GM18858 (cell line): Measurements from ENCODE around the gene KRT14.
"Not testable (repeated sequence)": the region's sequence is repeated elsewhere in the genome, so short reads cannot be mapped to it uniquely, and the experiment has no call there.

Source experiments
- ATAC-seq: cut with Tn5 transposase; IDR thresholded peaks from one replicate; pipeline ENCODE4 v1.9.1; 2021; ENCODE audit not compliant: unreplicated experiment

The KRT14 gene

DNA sequence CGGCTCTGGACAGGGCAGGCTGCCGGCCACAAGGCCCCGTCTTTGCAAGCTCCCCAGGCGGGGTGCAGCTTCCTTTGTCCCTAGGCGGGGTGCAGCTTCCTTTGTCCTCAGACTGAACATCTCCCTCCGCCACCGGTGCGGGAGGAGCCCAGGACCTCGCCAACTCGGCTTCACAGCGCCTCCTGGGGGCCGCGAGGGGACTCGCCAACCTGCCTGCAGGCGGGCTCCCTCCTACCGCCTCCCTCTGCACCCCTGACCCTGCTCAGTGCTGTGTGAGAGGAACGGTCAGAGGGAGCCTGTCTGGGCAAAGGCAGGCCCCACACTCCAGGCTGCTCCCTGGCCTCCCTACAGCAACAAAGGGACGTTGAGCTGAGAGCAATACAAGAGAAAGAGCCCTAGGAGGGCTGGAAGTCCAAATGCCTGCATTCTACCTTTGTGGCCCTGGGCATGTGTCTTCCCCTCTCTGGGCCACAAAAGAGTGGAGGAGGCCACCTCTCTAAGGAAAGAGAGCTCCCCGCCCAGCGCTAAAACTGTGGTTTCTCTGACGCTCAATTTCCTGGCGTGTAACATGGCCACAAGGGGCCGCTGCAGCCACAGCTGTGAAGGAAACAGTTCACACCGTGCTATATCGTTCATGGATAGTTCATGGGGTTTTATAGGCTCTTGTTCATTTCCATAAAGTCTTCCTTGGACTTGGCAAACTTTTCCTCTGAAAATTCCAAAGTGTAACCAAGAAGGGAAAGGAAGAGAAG lies 37.7 kb downstream of the KRT14 start:
- ATAC-seq, result no peak

DNA sequence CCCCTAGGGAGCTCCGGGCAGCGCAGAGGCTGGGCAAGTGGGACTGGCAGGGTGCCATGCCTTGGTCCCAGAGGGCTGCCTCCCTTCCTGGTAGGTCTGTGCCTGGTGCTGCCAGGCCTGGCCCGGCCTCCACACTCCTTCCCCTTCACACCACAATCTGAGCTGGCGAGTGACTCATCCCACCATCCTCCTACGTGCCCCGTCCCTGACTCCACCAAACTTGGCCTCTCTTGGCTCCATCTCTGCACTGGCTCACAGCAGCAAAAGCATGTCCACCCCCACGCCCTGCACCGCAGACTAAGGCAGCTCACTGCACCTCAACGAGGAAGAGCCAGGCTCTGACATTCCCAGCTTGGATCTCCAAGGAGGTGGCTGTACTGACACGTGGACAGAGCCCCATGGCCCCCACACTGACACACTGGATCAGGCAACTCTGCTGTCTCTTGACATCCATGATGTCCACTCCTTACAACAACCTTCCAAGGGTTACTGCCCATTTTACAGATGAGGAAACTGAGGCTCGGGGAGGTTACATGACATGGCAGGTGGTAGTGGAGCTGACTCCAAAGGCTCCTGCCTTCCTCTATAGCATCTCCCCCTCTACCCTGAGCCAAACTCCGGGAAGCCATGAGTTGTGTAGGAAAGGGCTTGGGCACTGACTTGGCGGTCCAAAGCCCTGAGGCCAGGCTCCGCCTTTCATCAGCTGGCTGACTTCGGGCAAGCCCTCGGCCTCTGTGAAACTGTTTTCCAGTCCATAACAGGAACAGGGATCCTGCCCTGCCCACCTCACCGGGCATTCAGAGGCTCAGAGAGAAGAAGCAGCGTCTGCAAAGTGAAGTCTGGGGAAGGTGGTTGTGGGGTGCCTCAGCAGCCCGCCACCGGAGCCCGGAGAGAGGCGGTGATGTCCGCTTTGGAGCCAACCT lies 38.5 kb downstream of the KRT14 start:
- no peak for ATAC-seq

DNA sequence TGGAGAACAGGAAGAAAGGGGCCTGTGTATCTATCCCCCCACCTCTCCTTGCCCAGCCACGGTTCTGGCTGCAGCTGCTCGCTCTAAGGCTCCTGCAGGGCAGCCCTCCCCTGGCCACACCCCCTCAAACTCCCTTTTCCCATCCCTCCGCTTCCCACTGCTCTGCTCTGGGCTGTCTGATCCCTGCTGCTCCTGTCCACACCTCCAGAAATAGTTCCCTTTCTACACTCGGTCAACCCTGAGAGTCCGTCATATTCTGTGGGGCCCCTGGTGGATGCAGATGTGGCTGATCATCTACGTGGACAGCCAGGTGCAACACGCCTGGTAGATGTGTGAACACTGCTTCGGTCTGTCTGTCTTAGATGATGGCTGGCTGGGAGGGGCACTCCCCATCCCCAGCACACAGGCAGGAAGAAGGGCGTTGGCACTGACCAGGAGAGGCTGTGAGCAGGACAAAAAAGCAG lies 39.3 kb downstream of the KRT14 start:
- no peak for ATAC-seq

DNA sequence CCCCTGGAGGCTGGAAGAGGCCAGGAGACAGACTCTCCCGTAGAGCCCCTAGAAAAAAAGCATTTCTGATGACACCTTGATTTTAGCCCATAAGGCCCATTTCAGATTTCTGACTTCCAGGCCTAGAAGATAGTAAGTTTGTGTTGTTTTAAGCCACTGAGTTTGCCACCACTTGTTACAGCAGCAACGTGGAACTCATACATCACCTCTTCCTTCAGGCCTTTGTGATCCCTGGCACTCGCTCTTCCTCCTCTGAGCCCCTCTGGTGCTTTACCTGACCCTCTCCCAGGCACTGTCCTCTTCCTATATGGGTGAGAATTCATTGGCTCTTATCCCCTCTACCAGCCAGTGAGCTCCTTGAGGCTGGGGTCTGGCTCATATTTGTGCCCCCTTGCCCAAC lies 39.9 kb downstream of the KRT14 start:
- ATAC-seq, result no peak

DNA sequence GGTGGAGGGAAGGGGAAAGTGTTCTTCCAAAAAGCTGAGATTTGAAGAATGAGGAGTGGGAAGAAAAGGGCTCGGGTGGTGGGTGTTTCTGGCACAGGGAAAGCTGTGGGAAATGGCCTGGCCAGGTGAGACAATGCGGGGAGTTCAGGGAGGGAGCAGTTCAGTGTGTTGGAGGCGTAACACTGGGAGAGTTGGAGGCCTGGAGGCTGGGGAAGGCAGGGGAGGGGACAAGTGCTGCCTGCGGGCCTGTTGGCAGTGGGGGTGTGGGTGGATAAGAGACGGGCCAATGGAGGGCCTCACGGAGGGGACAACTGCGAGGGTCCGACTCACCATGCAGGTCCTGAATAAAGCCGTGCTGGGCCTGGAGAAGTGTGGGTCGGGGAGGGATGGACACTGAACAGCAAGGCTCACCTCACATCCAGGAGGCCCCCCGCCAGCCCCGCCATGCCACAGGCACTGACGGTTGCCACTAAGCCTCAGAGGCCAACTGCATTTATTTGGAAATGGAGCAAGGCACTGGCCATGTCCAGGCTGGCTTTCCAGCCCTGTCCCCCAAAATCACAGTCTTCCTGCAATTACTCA lies 40.8 kb downstream of the KRT14 start:
- ATAC-seq, result no peak

DNA sequence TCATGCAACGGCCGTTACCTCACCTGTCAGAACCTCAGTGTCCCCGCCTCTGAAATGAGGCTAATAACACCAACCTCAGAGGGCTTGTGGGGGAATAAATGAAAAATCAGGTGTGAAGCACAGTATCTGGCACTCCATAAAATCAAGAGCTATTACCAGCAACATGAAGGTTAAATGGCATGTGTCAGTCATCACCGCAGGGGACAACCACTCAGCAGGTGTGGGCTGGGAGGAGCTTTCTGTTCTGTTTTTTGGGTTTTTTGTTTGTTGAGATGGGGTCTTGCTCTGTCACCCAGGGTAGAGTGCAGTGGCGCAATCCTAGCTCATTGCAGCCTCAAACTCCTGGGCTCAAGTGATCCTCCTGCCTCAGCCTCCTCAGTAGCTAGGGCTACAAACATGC lies 41.8 kb downstream of the KRT14 start:
- ATAC-seq, result no peak

DNA sequence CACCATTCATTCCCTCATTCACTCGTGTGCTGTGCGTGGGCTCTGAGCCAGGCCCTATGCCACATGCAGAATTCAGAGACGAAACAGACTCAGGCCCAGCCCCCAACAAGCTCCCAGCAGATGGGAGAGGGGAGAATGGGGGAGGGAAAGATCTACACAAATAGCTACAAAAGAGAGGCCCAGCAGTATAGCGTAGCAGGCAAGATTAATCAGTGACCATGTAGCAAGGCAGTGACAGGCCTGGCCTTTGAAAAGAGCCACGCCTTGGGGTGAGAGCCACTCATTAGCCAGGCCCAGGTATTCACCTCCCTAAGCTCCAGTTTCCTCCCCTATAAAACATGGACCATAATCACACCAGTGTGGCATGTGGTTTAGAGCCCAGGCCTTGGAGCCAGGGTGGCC lies 42.2 kb downstream of the KRT14 start:
- no peak for ATAC-seq

DNA sequence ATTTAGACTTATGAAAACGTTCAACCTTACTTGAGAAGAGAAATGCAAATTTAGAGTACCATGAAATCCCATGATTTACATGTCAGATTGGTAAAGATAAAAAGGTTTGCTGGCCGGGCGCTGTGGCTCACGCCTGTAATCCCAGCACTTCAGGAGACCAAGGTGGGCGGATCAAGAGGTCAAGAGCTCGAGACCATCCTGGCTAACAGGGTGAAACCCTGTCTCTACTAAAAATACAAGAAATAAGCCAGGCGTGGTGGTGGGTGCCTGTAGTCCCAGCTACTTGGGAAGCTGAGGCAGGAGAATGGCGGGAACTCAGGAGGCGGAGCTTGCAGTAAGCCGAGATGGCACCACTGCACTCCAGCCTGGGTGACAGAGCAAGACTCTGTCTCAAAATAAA lies 43.9 kb downstream of the KRT14 start:
- not testable (repeated sequence) for ATAC-seq

DNA sequence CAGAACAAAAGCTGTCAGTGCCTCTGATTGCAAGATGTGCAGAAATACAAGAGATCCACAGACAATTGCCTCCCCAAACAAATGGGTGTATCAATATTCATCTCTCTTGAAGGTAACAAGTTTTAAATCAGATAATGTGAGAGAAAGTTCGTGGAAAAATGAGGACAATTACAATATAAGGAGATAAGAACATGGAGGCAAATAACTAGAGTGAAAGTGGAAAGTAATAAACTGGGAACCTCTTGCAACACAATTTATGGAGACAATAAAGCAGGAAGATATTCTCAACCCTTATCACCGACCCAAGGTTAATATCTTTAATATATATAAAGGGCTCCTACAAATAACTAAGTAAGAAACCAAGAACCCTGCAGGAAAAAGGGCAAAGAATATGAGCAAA lies 44.3 kb downstream of the KRT14 start:
- ATAC-seq, result no peak

DNA sequence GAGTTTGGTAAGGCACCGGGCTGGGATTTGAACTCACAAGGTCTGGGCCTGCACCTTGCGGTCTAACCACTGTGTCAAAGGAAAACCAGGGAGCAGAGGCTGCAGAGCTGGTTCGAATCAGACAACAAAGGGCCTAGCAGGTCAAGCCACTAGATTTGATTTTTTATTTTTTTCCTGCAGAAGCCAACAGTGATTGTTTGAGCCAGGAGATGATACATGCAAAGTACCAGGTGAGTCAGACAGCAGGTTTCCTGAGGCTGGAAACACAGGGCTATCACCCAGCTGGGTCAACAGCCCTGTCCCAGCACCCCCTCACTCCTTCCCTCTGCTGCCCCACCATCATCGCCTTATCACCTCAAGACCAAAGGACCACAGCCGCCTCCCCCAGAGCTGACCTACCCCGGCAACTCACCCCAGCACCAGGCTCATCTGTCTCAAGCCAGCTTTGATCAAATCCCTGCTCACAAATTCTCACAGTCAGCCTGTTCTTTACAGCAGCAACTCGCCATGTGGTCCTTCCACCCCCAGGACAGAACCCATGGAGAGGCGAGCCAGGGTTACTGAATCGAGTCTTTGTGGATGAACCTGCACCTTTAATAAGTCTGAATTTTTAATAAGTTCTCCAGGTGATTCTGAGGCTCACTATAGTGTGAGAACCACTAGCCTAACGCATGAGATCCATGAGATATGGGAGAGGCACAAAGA lies 45.6 kb downstream of the KRT14 start:
- ATAC-seq, result no peak

DNA sequence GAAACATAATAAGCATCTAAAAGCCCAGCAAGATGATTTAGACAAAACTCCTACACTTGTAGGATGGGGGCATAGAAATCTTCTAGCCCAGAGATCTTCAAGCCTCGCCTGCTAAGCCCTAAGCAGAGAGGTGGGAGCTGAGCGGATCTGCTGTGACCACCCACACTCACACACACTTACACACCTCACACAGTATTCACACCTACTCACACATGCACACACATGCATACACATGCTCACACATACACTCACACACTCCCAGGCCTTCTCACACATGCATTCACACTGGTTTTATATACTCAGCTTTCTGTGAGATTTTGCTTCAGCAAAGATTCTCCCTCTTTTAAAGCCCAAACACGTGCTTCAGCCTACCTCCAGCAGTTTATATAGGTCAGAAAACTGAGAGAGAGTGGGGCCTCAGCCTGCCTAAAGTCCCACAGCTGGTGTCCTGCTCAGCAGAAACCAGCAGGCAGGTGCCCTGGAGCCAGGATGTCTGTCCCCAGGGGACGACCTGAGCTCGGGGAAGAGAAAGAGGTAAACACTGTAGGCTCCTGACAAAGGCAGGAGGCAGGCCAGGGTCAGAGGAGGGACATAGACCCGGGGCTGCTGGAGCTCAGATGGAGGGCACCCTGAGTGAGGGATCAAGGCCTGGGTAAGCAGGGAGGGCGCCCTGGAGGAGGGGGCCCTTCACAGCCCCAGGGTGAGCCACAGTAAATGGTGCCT lies 46.6 kb downstream of the KRT14 start:
- no peak for ATAC-seq

DNA sequence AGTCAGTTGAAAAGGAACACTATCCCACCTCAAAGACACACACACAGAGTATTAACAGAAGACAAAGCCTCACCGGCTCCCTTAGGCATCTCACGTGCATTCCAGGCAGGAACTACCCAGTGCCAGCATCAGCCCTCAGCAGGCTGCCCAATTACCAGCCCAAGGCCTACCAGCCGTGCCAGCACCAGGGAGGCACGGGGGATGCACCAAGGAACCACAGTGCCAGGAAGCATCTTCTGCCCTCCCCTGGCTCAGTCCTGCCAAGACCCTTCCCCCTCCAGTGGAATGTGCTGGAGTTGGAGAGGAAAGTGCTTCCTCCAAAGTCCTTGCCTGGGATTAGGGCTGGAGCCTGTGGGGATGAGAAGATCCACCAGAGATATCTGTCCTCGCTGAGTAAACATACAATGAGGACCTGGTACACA lies 47.6 kb downstream of the KRT14 start:
- no peak for ATAC-seq

DNA sequence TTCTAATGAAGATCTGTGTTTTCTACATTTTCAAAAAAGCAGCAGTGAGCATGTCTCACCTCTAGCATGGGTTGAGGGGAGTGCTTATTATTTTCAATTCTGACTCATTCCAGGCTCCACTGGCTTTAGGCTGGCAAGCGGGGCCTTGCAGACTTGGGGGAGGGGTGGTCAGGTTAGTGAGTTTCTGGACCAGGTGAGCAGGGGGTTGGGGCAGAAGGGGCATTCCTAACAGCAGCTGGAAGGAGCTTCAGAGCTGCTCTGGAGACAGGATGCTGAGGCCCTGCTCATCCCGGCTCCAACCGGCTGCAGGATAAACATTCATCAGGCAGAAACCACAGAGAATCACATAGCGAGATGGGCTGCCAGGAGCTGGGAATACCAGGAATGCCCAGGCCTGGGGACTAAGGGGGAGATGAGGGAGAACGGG lies 48.1 kb downstream of the KRT14 start:
- no peak for ATAC-seq

DNA sequence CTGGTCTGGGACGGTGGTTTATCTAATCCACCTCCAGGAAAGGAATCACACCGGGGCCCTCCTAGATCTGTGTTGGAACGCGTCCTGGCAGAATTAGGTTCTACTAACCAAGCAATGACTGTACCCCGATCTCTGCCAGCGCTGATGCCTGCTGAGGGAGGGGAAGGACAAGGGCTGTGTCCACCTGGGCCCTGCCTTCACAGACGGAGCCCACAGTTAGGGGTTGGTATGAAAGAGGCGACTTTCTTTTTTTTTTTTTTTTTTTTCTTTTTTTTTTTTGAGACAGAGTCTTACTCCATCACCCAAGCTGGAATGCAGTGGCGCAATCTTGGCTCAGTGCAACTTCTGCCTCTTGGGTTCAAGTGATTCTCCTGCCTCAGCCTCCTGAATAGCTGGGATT lies 48.7 kb downstream of the KRT14 start:
- ATAC-seq, result no peak

DNA sequence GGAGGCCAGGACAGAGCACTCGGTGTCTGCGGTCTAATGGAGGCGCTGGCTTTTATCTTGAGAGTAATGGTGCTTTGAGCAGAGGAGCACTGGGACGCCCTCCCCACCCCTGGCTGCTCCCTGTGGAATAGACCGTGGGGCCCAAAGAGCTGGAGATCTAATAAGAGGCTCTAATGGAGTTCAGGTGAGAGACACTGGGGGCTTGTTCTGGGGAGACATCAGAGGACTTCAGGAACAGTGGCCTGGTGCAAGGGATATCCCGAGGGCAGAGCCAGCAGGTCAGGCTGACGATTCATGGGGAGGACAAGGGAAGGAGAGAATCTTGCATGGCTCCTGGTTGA lies 49.1 kb downstream of the KRT14 start:
- no peak for ATAC-seq

DNA sequence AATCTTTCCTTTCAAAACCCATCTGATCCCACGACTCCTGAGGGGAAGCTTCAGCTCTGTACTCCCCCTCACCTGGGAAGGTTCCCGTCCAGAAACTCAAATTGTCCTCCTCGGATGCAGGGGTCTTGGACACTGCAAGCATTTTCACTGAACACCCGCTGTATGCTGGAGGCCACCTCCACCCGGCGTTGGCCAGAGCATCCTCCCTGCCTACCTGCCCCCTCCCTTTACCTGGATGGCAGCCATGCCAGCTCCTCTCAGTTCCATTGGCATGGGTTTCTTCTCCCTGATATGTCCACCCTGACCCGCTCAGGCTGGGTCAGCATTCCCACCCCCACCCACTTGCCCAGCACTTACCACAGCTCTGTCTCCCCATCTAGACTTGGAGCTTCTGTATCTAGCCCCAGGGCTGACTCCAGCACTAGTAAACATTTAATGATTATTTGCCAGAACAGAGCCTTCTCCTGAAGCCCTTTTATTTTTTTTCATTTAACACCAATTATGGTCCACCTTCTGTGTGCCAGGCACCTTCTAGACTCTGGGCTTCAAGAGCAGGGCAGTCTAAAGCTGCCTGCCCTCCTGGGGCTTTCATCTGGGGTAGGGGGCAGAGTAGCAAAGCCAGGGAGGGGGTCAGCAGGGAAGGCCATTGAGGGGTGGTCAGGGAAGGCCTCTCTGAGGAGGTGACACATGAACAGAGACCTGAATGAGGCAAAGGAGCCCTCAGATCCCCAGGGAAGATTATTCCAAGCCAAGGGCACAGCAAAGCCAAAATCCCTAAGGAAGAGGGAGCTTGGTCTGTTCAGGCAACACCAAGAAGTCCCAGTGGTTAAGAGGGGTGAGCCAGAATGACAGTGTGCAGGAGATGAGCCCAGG lies 49.7 kb downstream of the KRT14 start:
- ATAC-seq, result no peak

DNA sequence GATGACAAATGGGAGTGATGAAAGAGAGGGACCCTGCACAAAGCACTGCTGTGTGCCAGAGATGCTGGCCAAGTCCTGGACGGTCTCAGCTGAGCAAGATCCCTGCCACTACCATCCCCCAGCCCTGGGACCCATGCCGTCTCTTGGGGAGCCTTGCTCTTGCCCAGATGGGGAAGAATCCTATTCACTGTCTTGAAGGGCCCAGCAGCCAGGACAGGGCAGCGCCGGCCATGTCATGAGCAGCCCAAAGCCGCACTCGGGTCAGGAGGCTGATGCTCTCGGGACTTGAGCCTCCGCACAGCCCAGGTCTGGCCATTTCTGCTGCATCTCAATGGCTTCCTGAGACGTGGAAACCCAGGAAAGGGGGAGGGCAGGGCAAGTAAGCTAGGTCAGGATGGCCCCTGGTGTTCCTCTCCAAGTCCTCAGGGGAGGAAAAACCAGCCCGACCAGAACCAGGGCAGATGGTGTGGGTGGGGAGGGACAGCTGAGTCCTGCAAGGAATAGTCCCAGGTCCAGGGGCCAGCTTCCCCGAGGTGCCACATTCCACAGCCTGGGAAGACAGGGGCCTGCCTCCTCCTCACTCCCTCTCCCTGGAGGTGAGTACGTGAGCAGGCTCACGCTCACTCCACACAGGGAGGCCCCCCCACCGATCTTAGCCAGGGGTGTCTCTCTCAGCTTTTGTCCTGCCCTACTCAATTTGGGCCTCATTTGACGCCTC lies 50.8 kb downstream of the KRT14 start:
- no peak for ATAC-seq

DNA sequence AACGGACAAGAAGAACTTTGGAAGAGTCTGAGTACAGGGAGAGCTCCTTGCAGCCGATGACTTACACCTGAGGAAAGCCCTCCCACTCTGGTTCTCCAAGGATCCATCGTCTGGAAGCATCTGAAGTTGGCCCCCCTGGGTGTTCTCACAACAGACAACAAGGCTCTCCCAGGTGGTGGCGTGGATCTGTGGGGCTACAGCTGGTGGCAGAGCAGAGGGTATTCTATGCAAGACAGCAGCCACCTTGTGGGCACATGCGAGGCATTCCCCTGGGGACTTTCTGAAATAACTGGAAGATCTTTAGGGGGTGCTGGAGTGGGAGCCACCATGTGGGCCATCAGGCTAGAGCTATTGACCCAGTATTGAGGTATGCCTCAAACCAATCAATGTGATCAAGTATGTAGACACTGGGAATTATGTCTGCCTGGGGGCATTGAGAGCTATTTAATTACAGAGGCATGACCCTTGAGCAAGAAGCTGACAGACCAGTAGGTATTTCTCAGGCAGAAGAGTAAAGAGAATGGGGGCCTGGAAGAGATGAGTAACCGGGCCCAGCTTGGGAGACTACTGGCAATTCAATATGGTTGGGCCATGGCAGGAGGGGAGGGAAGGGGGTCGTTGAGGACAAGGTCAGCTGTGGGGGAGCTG lies 51.7 kb downstream of the KRT14 start:
- no peak for ATAC-seq
